ENCODE data around the gene GIPR. TPM values are rescaled to one million over a fixed set of nuclear protein-coding genes. Genes with fewer than 3 reads are reported as not detected.

The GIPR gene
- polyA plus RNA-seq, 1 of the 3 experiments (the other 2 are of a cell fraction) = 1.4 TPM

DNA sequence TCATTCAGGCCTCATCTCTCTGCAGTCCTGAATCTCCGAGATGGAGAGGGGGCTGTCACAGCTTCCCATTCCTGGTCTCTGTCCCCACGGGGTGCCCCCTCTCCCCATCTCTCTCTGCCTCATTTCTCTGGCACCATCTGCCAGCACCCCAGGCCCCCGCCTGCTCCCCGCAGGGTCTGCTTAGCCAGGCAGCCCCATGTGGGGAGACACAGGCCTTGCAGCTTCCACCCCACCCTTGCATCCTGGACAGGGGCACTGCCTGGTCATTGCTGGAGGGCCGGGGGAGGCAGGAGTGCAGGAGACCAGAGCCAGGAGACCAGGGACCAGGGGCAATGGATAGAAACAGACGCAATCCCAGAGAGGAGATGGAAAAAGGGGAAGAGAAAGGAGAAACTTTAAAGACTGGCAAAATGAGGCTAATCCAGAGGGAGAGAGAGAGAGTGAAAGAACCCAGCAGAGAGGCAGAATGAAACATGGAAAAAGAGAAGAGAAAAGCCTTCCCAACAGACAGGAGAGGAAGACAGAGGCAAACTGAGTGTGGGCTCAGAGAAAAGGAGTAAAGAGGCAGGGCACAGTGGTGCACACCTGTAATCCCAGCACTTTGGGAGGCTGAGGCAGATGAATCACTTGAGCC is 8.8 kb upstream of the GIPR start:
- POLR2A ChIA-PET = no interaction called here
- H3K27ac ChIP-seq (ENCODE audit: low read depth in 2 of 2, low read length in 1 of 2) = no peak overlapping the region
- no peak overlapping the region for H2AFZ ChIP-seq (ENCODE audit: low read depth)
- CTCF ChIA-PET = interaction anchor here (1.1 kb wide), 1 partner anchor 21 kb away, joined by 3 read pairs; no protein-coding TSS in a partner anchor
- H3F3A ChIP-seq (replicated peaks; ENCODE audit: insufficient read depth) = no peaks in the 10 kb centered on the region
- H3K9me3 ChIP-seq = no peaks in the 10 kb centered on the region
- H3K27me3 ChIP-seq (ENCODE audit: insufficient read depth) = no peaks in the 10 kb centered on the region
- H3K79me2 ChIP-seq (ENCODE audit: insufficient read depth) = no peaks in the 10 kb centered on the region
- no peak overlapping the region for H3K9ac ChIP-seq
- H3K4me2 ChIP-seq = no peak overlapping the region
- TF ChIP-seq SIN3A (IDR thresholded peaks at IDR 0.05; ENCODE audit: borderline replicate concordance, low read depth, low read length) (no peak), JUND (IDR thresholded peaks at IDR 0.05) (no peak), MEF2A (IDR thresholded peaks at IDR 0.05; ENCODE audit: borderline replicate concordance, low read depth) (no peak), EP300 (IDR thresholded peaks at IDR 0.05; ENCODE audit: borderline replicate concordance in 1 of 2, low read depth in 1 of 2, low read length in 1 of 2) (no peak), EZH2phosphoT487 (IDR thresholded peaks at IDR 0.05; ENCODE audit: borderline replicate concordance, low read depth) (no peak), RAD21 (IDR thresholded peaks at IDR 0.05; ENCODE audit: low read length) (no peak), TAF1 (IDR thresholded peaks at IDR 0.05; ENCODE audit: borderline replicate concordance, low read depth, low read length) (no peak), GABPA (IDR thresholded peaks at IDR 0.05; ENCODE audit: low read depth) (no peak), RXRA (IDR thresholded peaks at IDR 0.05; ENCODE audit: borderline replicate concordance, low read depth) (no peak), FOSL2 (IDR thresholded peaks at IDR 0.05; ENCODE audit: borderline replicate concordance, low read depth) (no peak), FOXJ3 (CRISPR knock-in tag; IDR thresholded peaks at IDR 0.05) (no peak), SMC3 (IDR thresholded peaks at IDR 0.05; ENCODE audit: low read depth, low read length) (no peak), CHD2 (IDR thresholded peaks at IDR 0.05; ENCODE audit: low read length, partially characterized antibody) (no peak), ELF1 (IDR thresholded peaks at IDR 0.05) (no peak), TCF12 (IDR thresholded peaks at IDR 0.05) (no peak), GATA2 (CRISPR knock-in tag; IDR thresholded peaks at IDR 0.05) (no peak), RFX5 (IDR thresholded peaks at IDR 0.05; ENCODE audit: low read length) (no peak)
- TF ChIP-seq, protein P1, sequence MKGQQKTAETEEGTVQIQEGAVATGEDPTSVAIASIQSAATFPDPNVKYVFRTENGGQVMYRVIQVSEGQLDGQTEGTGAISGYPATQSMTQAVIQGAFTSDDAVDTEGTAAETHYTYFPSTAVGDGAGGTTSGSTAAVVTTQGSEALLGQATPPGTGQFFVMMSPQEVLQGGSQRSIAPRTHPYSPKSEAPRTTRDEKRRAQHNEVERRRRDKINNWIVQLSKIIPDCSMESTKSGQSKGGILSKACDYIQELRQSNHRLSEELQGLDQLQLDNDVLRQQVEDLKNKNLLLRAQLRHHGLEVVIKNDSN (IDR thresholded peaks at IDR 0.05; ENCODE audit: borderline replicate concordance, low read depth) = no peak
- TF ChIP-seq, protein P2, sequence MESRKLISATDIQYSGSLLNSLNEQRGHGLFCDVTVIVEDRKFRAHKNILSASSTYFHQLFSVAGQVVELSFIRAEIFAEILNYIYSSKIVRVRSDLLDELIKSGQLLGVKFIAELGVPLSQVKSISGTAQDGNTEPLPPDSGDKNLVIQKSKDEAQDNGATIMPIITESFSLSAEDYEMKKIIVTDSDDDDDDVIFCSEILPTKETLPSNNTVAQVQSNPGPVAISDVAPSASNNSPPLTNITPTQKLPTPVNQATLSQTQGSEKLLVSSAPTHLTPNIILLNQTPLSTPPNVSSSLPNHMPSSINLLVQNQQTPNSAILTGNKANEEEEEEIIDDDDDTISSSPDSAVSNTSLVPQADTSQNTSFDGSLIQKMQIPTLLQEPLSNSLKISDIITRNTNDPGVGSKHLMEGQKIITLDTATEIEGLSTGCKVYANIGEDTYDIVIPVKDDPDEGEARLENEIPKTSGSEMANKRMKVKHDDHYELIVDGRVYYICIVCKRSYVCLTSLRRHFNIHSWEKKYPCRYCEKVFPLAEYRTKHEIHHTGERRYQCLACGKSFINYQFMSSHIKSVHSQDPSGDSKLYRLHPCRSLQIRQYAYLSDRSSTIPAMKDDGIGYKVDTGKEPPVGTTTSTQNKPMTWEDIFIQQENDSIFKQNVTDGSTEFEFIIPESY (IDR thresholded peaks at IDR 0.05; ENCODE audit: borderline replicate concordance, low read depth) = no peak
- TF ChIP-seq, protein P3, sequence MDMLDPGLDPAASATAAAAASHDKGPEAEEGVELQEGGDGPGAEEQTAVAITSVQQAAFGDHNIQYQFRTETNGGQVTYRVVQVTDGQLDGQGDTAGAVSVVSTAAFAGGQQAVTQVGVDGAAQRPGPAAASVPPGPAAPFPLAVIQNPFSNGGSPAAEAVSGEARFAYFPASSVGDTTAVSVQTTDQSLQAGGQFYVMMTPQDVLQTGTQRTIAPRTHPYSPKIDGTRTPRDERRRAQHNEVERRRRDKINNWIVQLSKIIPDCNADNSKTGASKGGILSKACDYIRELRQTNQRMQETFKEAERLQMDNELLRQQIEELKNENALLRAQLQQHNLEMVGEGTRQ (IDR thresholded peaks at IDR 0.05; ENCODE audit: borderline replicate concordance, low read depth, low read length) = no peak
- WGBS (ENCODE audit: low lambda C conversion rate) = 58% methylated on average over 6 of the region's 6 CpGs
- H3K4me3 ChIP-seq (ENCODE audit: low read depth in 2 of 2, low read length in 1 of 2) = no peak overlapping the region
- no peaks in the 10 kb centered on the region for H3K36me3 ChIP-seq (replicated peaks in 1 of 2; ENCODE audit: control insufficient read depth in 1 of 2, insufficient read depth in 2 of 2, low read length in 1 of 2)
- DNase-seq = no peak
- H4K20me1 ChIP-seq (ENCODE audit: insufficient read depth) = no peaks in the 10 kb centered on the region
- H3K4me1 ChIP-seq (ENCODE audit: control insufficient read depth in 1 of 2, insufficient read depth in 2 of 2, low read depth in 1 of 2, low read length in 1 of 2) = no peaks in the 10 kb centered on the region; a peak in 1 of 4 replicates
- no peaks in the 10 kb centered on the region for H3K9me2 ChIP-seq
